Measurements from ENCODE around the gene ATP13A2.
"Not testable (repeated sequence)": the region's sequence is repeated elsewhere in the genome, so short reads cannot be mapped to it uniquely, and the experiment has no call there.

ATP13A2 gene

DNA sequence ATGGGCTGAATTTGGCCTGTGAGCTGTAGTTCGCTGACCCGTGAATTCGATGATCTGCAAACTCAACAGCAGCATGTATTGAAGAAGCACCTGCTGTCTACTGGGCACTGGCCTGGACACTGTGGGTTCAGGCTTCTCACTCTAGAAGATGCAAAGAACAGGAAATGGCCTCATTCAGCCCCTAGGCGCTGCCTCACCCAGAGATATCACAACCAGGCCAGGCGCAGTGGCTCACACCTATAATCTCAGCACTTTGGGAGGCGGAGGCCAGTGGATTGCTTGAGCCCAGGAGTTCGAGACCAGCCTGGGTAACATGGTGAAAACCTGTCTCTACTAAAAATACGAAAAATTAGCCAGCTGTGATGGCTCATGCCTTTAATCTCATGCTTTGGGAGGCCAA lies 55.0 kb downstream of the ATP13A2 start:
- no peak for DNase-seq

GRCh38 chr1:16955186-16955585 lies 56.5 kb downstream of the ATP13A2 start:
- DNase-seq, result no peak

DNA sequence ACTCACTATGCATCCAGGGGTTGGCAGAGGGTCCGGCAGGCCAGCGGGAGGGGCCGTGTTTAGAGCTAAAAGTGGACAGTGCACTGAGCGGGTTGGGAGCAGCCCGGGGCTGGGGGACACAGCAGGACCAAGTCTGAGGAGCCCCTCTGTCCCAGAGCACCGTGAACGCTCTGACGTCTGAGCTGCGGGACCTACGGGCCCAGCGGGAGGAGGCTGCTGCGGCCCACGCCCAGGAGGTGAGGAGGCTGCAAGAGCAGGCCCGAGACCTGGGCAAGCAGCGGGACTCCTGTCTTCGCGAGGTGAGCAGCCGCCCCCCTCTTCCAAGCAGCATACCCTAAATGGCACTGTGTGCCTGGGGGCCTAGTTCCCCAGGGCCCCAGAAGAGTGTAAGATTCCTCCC lies 57.1 kb downstream of the ATP13A2 start:
- DNase-seq, result no peak

DNA sequence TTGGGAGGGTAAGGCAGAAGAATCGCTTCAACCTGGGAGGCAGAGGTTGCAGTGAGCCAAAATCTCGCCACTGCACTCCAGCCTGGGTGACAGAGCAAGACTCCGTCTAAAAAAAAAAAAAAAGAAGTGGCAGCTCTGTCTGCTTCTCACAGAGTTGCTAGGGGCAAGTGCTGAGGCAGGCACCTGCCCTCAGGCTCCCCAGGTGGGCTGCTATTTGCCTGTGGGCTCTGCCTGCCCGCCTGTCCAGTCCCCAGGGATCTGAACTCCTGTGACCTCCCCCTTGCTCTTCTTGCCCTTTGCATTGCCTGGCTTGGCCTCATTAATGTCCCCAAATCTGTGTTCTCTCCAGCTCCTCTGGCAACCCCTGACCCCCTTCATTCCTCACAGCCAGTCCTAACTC lies 59.4 kb downstream of the ATP13A2 start:
- DNase-seq, result not testable (repeated sequence)

- DNase-seq, result not testable (repeated sequence)
Observed at GRCh38 chr1:16949026-16949425, 62.7 kb downstream of the ATP13A2 start.

GRCh38 chr1:16948282-16948891 lies 63.3 kb downstream of the ATP13A2 start:
- not testable (repeated sequence) for DNase-seq

- no peak for DNase-seq
Observed at GRCh38 chr1:16946646-16947045, 65.1 kb downstream of the ATP13A2 start.

- DNase-seq, result not testable (repeated sequence)
Observed at GRCh38 chr1:16946185-16946584, 65.5 kb downstream of the ATP13A2 start.

- DNase-seq, result not testable (repeated sequence)
Observed at GRCh38 chr1:16945512-16945911, 66.2 kb downstream of the ATP13A2 start.

DNA sequence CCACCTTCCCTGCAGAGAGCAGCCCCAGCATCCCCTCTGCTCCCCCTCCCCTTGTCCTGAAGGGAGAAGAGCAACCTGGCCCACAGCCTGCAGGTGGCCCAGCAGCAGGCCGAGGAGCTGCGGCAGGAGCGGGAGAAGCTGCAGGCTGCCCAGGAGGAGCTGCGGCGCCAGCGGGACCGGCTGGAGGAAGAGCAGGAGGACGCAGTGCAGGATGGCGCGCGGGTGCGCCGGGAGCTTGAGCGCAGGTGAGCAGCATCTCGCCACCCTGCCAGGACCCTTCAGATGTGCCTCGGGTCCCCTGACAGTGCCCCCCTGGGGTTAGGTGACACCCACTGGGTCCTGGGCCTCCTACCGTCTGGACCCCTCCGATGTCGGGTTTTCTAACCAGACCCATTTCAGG lies 67.7 kb downstream of the ATP13A2 start:
- DNase-seq, result no peak

GRCh38 chr1:16939386-16940180 lies 72.1 kb downstream of the ATP13A2 start:
- not testable (repeated sequence) for DNase-seq

DNA sequence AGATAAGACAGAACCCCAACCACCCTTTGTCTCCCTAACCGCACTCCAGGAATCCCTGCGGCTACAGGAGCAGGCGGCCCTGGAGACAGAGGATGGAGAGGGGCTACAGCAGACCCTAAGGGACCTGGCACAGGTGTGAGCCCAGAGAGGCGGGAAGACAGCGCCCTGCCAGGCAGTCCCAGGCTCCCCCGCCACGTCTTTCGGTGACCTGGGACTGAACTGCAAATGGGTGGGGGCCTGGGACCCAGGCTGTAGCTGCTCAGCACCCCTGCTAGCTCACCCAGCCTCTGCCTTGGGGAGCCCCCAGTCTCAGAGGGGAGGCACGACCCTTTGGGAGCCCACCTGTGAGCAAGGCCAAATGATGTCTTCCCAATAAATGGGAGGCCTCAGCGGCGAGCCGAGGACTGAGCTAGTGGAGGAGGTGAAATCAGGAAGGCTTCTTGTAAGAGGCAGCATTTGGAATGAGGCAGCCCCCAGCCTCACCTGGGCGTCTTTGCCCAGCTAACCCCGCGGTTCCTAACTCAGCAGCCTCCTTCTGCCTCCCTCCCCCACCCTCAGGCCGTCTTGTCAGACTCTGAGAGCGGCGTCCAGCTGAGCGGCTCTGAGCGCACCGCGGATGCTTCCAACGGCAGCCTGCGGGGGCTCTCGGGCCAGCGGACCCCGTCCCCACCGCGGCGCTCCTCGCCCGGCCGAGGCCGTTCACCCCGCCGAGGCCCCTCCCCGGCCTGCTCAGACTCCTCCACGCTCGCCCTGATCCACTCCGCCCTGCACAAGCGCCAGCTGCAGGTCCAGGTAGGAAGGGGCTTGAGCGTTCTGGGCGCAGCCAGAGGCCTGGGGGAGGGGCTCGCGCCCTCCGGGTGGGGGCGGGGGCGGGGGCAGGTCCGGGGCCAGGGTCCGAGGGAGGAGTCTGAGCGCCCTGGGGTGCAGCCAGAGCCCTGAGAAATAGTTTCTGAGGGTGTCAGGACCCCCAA lies 73.1 kb downstream of the ATP13A2 start:
- no peak for DNase-seq

- DNase-seq, result not testable (repeated sequence)
Observed at GRCh38 chr1:16936580-16936979, 75.1 kb downstream of the ATP13A2 start.
